Stimulated activated CD8-positive, alpha-beta memory T cell treated with anti-CD3 and anti-CD28 coated beads, Interleukin-15, amount 100 ng/mL, for 1 hour (primary cell): Measurements from ENCODE around the gene C2orf74.
"Not testable (repeated sequence)": the region's sequence is repeated elsewhere in the genome, so short reads cannot be mapped to it uniquely, and the experiment has no call there.

ENCODE experiments used
- DNase-seq: peaks from one replicate; pipeline ENCODE4 v3.0.0-alpha.2; 2020; ENCODE audit warnings: low read depth

C2orf74 gene

GRCh38 chr2:61173116-61173515 is 11.1 kb downstream of the C2orf74 start:
- no peak for DNase-seq

GRCh38 chr2:61175036-61175435 is 13.0 kb downstream of the C2orf74 start:
- no peak for DNase-seq

GRCh38 chr2:61176755-61177726 is 15.1 kb downstream of the C2orf74 start:
- DNase-seq = peak; percentile 84

GRCh38 chr2:61177727-61178549 is 15.9 kb downstream of the C2orf74 start:
- no peak for DNase-seq

- DNase-seq = no peak
Observed at GRCh38 chr2:61178603-61179545, 16.9 kb downstream of the C2orf74 start.

GRCh38 chr2:61179701-61180639 is 18.0 kb downstream of the C2orf74 start:
- DNase-seq = no peak

GRCh38 chr2:61180686-61181085 is 18.7 kb downstream of the C2orf74 start:
- no peak for DNase-seq

GRCh38 chr2:61181382-61182058 is 19.5 kb downstream of the C2orf74 start:
- no peak for DNase-seq

GRCh38 chr2:61182059-61182383 is 20.0 kb downstream of the C2orf74 start:
- no peak for DNase-seq

- DNase-seq = no peak
Observed at GRCh38 chr2:61183795-61184194, 21.8 kb downstream of the C2orf74 start.

GRCh38 chr2:61184263-61184662 is 22.3 kb downstream of the C2orf74 start:
- no peak for DNase-seq

GRCh38 chr2:61185231-61185728 is 23.3 kb downstream of the C2orf74 start:
- no peak for DNase-seq

- DNase-seq = no peak
Observed at GRCh38 chr2:61187085-61187484, 25.1 kb downstream of the C2orf74 start.

- DNase-seq = no peak
Observed at GRCh38 chr2:61193670-61194561, 31.9 kb downstream of the C2orf74 start.

- not testable (repeated sequence) for DNase-seq
Observed at GRCh38 chr2:61194646-61195045, 32.7 kb downstream of the C2orf74 start.

GRCh38 chr2:61196671-61197070 is 34.7 kb downstream of the C2orf74 start:
- DNase-seq = no peak

GRCh38 chr2:61205132-61205531 is 43.1 kb downstream of the C2orf74 start:
- no peak for DNase-seq

GRCh38 chr2:61210332-61210981 is 48.5 kb downstream of the C2orf74 start:
- DNase-seq = no peak
